IMR-90 (cell line): Measurements from ENCODE around the gene PRKAG2. TPM values are rescaled to one million over a fixed set of nuclear protein-coding genes. Genes with fewer than 3 reads are reported as not detected.

Experiments used
- ATAC-seq: fragments of 200-7000 bp; cut with Tn5 transposase; 2 replicates; pipeline ENCODE4 v1.9.1; 2020; ENCODE audit warnings: low read depth, mild to moderate bottlenecking, moderate library complexity
- BruUV-seq: library from RNA; stranded (reverse); fragments of 400-500 nt; replicated peaks from 2 replicates; lab custom pipeline; 2021; lab: Mats Ljungman, UMichigan
- CTCF ChIA-PET: fragments of 300-600 bp; formaldehyde crosslinking; extraction: SDS; loops from one replicate; lab custom pipeline; 2021; ENCODE audit warnings: antibody characterized with exemption; lab: Yijun Ruan, JAX
- POLR2A ChIA-PET: fragments of 300-600 bp; sonication (Branson Sonifier 250); formaldehyde crosslinking; loops from one replicate; lab custom pipeline; 2022; ENCODE audit warnings: antibody characterized with exemption; ENCODE audit not compliant: unreplicated experiment; lab: Charles Lee
- DNase-seq: peaks from one replicate; pipeline ENCODE4 v3.0.0; 2013
- H2AFZ ChIP-seq: replicated peaks from 2 replicates; pipeline ENCODE3; 2013; ENCODE audit warnings: low read length, mild to moderate bottlenecking; ENCODE audit not compliant: poor library complexity
- H2AK5ac ChIP-seq: 2 replicates; pipeline ENCODE4 v1.6.1; 2013; ENCODE audit warnings: low read depth, low read length, inconsistent platforms
- H2AK9ac ChIP-seq: replicated peaks from 2 replicates; pipeline ENCODE3; 2013; ENCODE audit warnings: mild to moderate bottlenecking, low read depth, low read length, moderate library complexity; ENCODE audit not compliant: poor library complexity
- H2BK120ac ChIP-seq: 2 replicates; pipeline ENCODE4 v1.6.1; 2013; ENCODE audit warnings: low read depth, low read length, inconsistent platforms
- H2BK15ac ChIP-seq: 3 replicates; pipeline ENCODE4 v1.6.1; 2013; ENCODE audit warnings: low read depth, low read length, inconsistent platforms
- H2BK20ac ChIP-seq: 2 replicates; pipeline ENCODE4 v1.6.1; 2013; ENCODE audit warnings: low read depth, mild to moderate bottlenecking, inconsistent platforms, low read length, moderate library complexity
- H2BK5ac ChIP-seq: 2 replicates; pipeline ENCODE4 v1.6.1; 2013; ENCODE audit warnings: mild to moderate bottlenecking, low read depth, low read length, inconsistent platforms; ENCODE audit not compliant: poor library complexity, severe bottlenecking
- H3K14ac ChIP-seq: replicated peaks from 2 replicates; pipeline ENCODE4 v1.6.1; 2013; ENCODE audit warnings: low read depth, low read length, inconsistent platforms
- H3K18ac ChIP-seq: 2 replicates; pipeline ENCODE4 v1.6.1; 2013; ENCODE audit warnings: low read depth, low read length, control low read depth
- H3K23ac ChIP-seq: 2 replicates; pipeline ENCODE4 v1.6.1; 2013; ENCODE audit warnings: low read depth, low read length, inconsistent platforms
- H3K27ac ChIP-seq: 2 replicates; pipeline ENCODE4 v1.5.1; 2013; ENCODE audit warnings: mild to moderate bottlenecking, control low read depth, low read length; ENCODE audit not compliant: insufficient read depth
- H3K27me3 ChIP-seq: 2 replicates; pipeline ENCODE4 v1.6.1; 2013; ENCODE audit warnings: low read length; ENCODE audit not compliant: control insufficient read depth, insufficient read depth
- H3K36me3 ChIP-seq: 2 replicates; pipeline ENCODE4 v1.6.1; 2013; ENCODE audit warnings: low read length, mixed read lengths; ENCODE audit not compliant: control insufficient read depth, insufficient read depth
- H3K4ac ChIP-seq: 2 replicates; pipeline ENCODE4 v1.6.1; 2013; ENCODE audit warnings: low read depth, low read length, inconsistent platforms
- H3K4me1 ChIP-seq: 2 replicates; pipeline ENCODE4 v1.6.1; 2013; ENCODE audit warnings: low read length, mixed read lengths; ENCODE audit not compliant: control insufficient read depth, insufficient read depth
- H3K4me2 ChIP-seq: 2 replicates; pipeline ENCODE4 v1.6.1; 2013; ENCODE audit warnings: low read depth, mild to moderate bottlenecking, control low read depth, low read length, moderate library complexity
- H3K4me3 ChIP-seq: 2 replicates; pipeline ENCODE4 v1.5.1; 2013; ENCODE audit warnings: low read depth, mild to moderate bottlenecking, control low read depth, low read length, moderate library complexity; ENCODE audit not compliant: insufficient read depth
- H3K56ac ChIP-seq: 2 replicates; pipeline ENCODE4 v1.6.1; 2013; ENCODE audit warnings: low read length, inconsistent platforms; ENCODE audit not compliant: insufficient read depth; ENCODE audit errors: extremely low read depth
- H3K79me1 ChIP-seq, 2 experiments: 2 replicates each; pipeline ENCODE4 v1.6.1; 2013; ENCODE audit warnings: low read length in 2 of 2, inconsistent platforms in 1 of 2, low read depth in 1 of 2
- H3K9ac ChIP-seq: 2 replicates; pipeline ENCODE4 v1.6.1; 2013; ENCODE audit warnings: low read depth, low read length, control low read depth
- H3K9me1 ChIP-seq: 2 replicates; pipeline ENCODE4 v1.6.1; 2013; ENCODE audit warnings: low read length, inconsistent platforms; ENCODE audit not compliant: insufficient read depth
- H3K9me3 ChIP-seq: 2 replicates; pipeline ENCODE4 v1.6.1; 2013; ENCODE audit warnings: low read length; ENCODE audit not compliant: control insufficient read depth, insufficient read depth
- H4K20me1 ChIP-seq: 2 replicates; pipeline ENCODE4 v1.6.1; 2013; ENCODE audit warnings: low read length, inconsistent platforms; ENCODE audit not compliant: insufficient read depth
- H4K5ac ChIP-seq: 2 replicates; pipeline ENCODE4 v1.6.1; 2013; ENCODE audit warnings: mild to moderate bottlenecking, low read depth, low read length, control low read depth
- H4K8ac ChIP-seq, 2 experiments: 2 replicates each; pipeline ENCODE4 v1.6.1; 2013; ENCODE audit warnings: low read depth in 2 of 2, low read length in 2 of 2, control low read depth in 1 of 2, inconsistent platforms in 1 of 2
- H4K91ac ChIP-seq: 2 replicates; pipeline ENCODE4 v1.6.1; 2013; ENCODE audit warnings: low read depth, low read length, inconsistent platforms; ENCODE audit not compliant: insufficient read depth
- BHLHE40 ChIP-seq: fragments of 150-350 bp; IDR thresholded peaks from 2 replicates; pipeline ENCODE4 v1.6.1; 2016; ENCODE audit warnings: mild to moderate bottlenecking, low read depth, low read length
- CEBPB ChIP-seq: IDR thresholded peaks from 2 replicates; pipeline ENCODE4 v1.6.1; 2012; ENCODE audit warnings: low read depth, low read length, improper control_type of control experiment
- CHD1 ChIP-seq: IDR thresholded peaks from 2 replicates; pipeline ENCODE4 v1.6.1; 2012; ENCODE audit warnings: low read depth, low read length, improper control_type of control experiment
- FOS ChIP-seq: fragments of 150-350 bp; IDR thresholded peaks from 2 replicates; pipeline ENCODE4 v1.6.1; 2016; ENCODE audit warnings: low read depth, low read length
- MAZ ChIP-seq: IDR thresholded peaks from 2 replicates; pipeline ENCODE4 v1.6.1; 2012; ENCODE audit warnings: low read depth, mild to moderate bottlenecking, low read length, improper control_type of control experiment, moderate library complexity, borderline replicate concordance
- MXI1 ChIP-seq: IDR thresholded peaks from 2 replicates; pipeline ENCODE4 v1.6.1; 2012; ENCODE audit warnings: low read depth, mild to moderate bottlenecking, low read length, moderate library complexity, borderline replicate concordance
- POLR2A ChIP-seq: IDR thresholded peaks from 2 replicates; pipeline ENCODE4 v1.6.1; 2012; ENCODE audit warnings: mild to moderate bottlenecking, low read depth, low read length
- RCOR1 ChIP-seq: IDR thresholded peaks from 2 replicates; pipeline ENCODE4 v1.6.1; 2012; ENCODE audit warnings: mild to moderate bottlenecking, low read length, improper control_type of control experiment; ENCODE audit not compliant: insufficient replicate concordance
- RFX5 ChIP-seq: IDR thresholded peaks from 2 replicates; pipeline ENCODE4 v1.8.0; 2012; ENCODE audit warnings: low read depth, mild to moderate bottlenecking, low read length, moderate library complexity
- SMC3 ChIP-seq: fragments of 150-350 bp; IDR thresholded peaks from 2 replicates; pipeline ENCODE4 v1.6.1; 2016; ENCODE audit warnings: low read depth, mild to moderate bottlenecking, antibody characterized with exemption, low read length, moderate library complexity
- whole genome bisulfite sequencing, 2 experiments: methylation state at CpG; one replicate each; pipeline versions ENCODE4 v1.1.5 to v1.1.7; 2013; ENCODE audit warnings: missing lambda C conversion rate in 2 of 2; ENCODE audit not compliant: insufficient read length in 1 of 2; ENCODE audit errors: extremely low coverage in 2 of 2; 5-methylcytosine and 5-hydroxymethylcytosine counted together
- dilution Hi-C: fragments of 300-500 bp; cut with HindIII; formaldehyde crosslinking; loops from one replicate; pipeline ENCODE4 v1.14.3; 2018; ENCODE audit warnings: low sequenced_read_pairs; ENCODE audit not compliant: unreplicated experiment
- in situ Hi-C: fragments of 300-500 bp; cut with MboI; formaldehyde crosslinking; loops from 3 replicates; pipeline ENCODE4 v1.14.3; 2019; ENCODE audit warnings: low sequenced_read_pairs, inconsistent platforms, mixed read lengths
- intact Hi-C: fragments of 100-400 bp; cut with micrococcal nuclease; formaldehyde crosslinking; loops from 2 replicates; pipeline ENCODE4 v1.10.0; 2022
- polyA plus RNA-seq, 3 experiments: library from polyadenylated mRNA; depleted of rRNA; stranded (reverse); fragments of >200 nt; gene quantifications; 2 replicates each; pipeline ENCODE4 v1.2.3, GENCODE V29; 2012; ENCODE audit warnings: low replicate concordance in 1 of 3
- total RNA-seq: library from RNA; depleted of rRNA; stranded (reverse); fragments of >200 nt; gene quantifications from 2 replicates; pipeline ENCODE4 v1.2.3, GENCODE V29; 2012
- TF ChIP-seq, protein P1 (sequence below): fragments of 150-350 bp; IDR thresholded peaks from 2 replicates; pipeline ENCODE4 v1.6.1; 2016; ENCODE audit warnings: low read depth, mild to moderate bottlenecking, low read length, moderate library complexity, borderline replicate concordance
- TF ChIP-seq, protein P2 (sequence below): conservative IDR thresholded peaks from 2 replicates; pipeline ENCODE4 v1.5.1; 2012; ENCODE audit warnings: mild to moderate bottlenecking, low read depth, low read length, improper control_type of control experiment
- TF ChIP-seq, protein P3 (sequence below): fragments of 150-350 bp; IDR thresholded peaks from 2 replicates; pipeline ENCODE4 v1.6.1; 2017; ENCODE audit warnings: mild to moderate bottlenecking, antibody characterized with exemption, low read length, low read depth

PRKAG2 gene
- total and polyA plus RNA-seq, 2 of the 4 experiments (the other 2 are of a cell fraction), result 15.4 to 21.6 TPM

DNA sequence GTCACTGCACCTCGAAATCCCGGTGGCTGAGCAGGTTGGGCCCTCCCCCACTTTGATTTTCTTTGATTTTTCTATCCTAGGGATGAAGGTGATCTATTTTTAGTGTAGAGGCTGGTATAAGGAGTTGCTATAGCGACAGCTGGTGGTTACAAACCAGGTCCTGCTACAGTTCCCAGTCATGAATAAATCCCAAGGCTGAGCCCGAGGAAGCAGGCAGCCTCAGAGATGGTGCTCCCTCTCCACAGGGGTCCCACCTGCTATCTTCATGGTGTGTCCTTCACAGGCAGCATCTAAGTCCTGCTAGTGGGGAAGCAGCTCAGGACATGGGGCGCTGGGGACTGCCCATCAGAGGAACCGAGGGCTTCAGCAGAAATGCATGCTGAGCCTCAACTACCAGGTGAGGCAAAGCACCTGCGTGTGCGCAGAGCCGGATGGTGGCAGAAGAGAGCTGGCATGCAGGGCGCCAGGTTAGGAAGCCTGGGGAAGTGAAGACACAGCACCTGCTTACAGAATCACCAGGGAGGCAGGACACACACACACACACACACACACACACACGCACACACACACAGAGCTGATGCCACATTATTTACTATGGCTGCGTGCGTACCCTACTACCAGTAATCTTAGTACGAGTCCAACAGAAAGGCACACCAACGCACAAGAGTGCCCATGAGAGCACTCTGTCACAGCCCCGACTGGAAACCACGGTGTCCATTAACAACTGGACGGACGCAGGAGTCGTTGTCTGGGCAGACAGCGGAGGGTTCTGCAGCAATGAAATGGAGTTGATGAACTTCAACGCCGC is 150.9 kb downstream of the PRKAG2 start:
- H3K27me3 ChIP-seq, result no peaks in the 10 kb centered on the region
- no peak overlapping the region; the same call in 1 of the 2 replicates for H3K14ac ChIP-seq
- ATAC-seq (no peak), DNase-seq (peak; percentile 49)
- H3K23ac ChIP-seq, result no peak overlapping the region
- 0 out of 2 replicates have a peak overlapping the region, but pooled peaks have one; percentile 5 for H3K18ac ChIP-seq
- H2AK5ac ChIP-seq, result peak overlapping the region; percentile 93
- no peak overlapping the region for H3K56ac ChIP-seq
- H3K9me3 ChIP-seq, result no peaks in the 10 kb centered on the region
- intact Hi-C loops (no loop called here), in situ Hi-C loops (no loop called here), dilution Hi-C loops (no loop called here)
- H3K9ac ChIP-seq, result no peak overlapping the region
- H3K36me3 ChIP-seq, result no peaks in the 10 kb centered on the region
- H4K5ac ChIP-seq, result no peak overlapping the region
- H3K9me1 ChIP-seq, result peaks cover 14% of the 10 kb centered on the region
- peak overlapping the region; percentile 58 for H2AK9ac ChIP-seq
- POLR2A ChIA-PET, result interaction anchor here (0.6 kb wide), 1 partner anchor 18 kb away, joined by 3 read pairs; no protein-coding TSS in a partner anchor
- H3K4me1 ChIP-seq, result peaks cover 15% of the 10 kb centered on the region
- no peak overlapping the region for H3K27ac ChIP-seq
- H4K91ac ChIP-seq, result peak overlapping the region; percentile 15; the same call in 1 of the 2 replicates
- H3K4me2 ChIP-seq, result no peak overlapping the region
- no peak overlapping the region for H2BK5ac ChIP-seq
- peak overlapping the region; percentile 52 for H2AFZ ChIP-seq
- 86% methylated on average over 6 of the region's 23 CpGs; no CpG with 5 or more reads in 1 of the 2 experiments for WGBS, 2 experiments
- BruUV-seq, result no TSS peak
- no peak overlapping the region for H3K4me3 ChIP-seq
- H3K4ac ChIP-seq, result peak overlapping the region; percentile 52; the same call in 1 of the 2 replicates
- peak overlapping the region; percentile 59; the same call in 1 of the 2 replicates for H2BK120ac ChIP-seq
- peaks cover 0 to 17% of the 10 kb centered on the region in 2 experiments; a peak in 1 of 4 replicates for H3K79me1 ChIP-seq
- 0 out of 3 replicates have a peak overlapping the region, but pooled peaks have one; percentile 52 for H2BK15ac ChIP-seq
- no peaks in the 10 kb centered on the region for H4K20me1 ChIP-seq
- H4K8ac ChIP-seq, result 0 out of 4 replicates have a peak overlapping the region, but pooled peaks of 1 of the 2 experiments have one; percentile 29
- CTCF ChIA-PET, result interaction anchor here (0.8 kb wide), 1 partner anchor 20 kb away, joined by 7 read pairs; no protein-coding TSS in a partner anchor
- H2BK20ac ChIP-seq, result peak overlapping the region; percentile 42; the same call in 1 of the 2 replicates
- TF ChIP-seq RFX5 (no peak), RCOR1 (no peak), MAZ (no peak), POLR2A (no peak), CEBPB (no peak), SMC3 (no peak), FOS (no peak), CHD1 (no peak), MXI1 (no peak), BHLHE40 (no peak)
- TF ChIP-seq, protein P1, sequence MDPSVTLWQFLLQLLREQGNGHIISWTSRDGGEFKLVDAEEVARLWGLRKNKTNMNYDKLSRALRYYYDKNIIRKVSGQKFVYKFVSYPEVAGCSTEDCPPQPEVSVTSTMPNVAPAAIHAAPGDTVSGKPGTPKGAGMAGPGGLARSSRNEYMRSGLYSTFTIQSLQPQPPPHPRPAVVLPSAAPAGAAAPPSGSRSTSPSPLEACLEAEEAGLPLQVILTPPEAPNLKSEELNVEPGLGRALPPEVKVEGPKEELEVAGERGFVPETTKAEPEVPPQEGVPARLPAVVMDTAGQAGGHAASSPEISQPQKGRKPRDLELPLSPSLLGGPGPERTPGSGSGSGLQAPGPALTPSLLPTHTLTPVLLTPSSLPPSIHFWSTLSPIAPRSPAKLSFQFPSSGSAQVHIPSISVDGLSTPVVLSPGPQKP, result no peak
- TF ChIP-seq, protein P2, sequence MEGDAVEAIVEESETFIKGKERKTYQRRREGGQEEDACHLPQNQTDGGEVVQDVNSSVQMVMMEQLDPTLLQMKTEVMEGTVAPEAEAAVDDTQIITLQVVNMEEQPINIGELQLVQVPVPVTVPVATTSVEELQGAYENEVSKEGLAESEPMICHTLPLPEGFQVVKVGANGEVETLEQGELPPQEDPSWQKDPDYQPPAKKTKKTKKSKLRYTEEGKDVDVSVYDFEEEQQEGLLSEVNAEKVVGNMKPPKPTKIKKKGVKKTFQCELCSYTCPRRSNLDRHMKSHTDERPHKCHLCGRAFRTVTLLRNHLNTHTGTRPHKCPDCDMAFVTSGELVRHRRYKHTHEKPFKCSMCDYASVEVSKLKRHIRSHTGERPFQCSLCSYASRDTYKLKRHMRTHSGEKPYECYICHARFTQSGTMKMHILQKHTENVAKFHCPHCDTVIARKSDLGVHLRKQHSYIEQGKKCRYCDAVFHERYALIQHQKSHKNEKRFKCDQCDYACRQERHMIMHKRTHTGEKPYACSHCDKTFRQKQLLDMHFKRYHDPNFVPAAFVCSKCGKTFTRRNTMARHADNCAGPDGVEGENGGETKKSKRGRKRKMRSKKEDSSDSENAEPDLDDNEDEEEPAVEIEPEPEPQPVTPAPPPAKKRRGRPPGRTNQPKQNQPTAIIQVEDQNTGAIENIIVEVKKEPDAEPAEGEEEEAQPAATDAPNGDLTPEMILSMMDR, result no peak
- TF ChIP-seq, protein P3, sequence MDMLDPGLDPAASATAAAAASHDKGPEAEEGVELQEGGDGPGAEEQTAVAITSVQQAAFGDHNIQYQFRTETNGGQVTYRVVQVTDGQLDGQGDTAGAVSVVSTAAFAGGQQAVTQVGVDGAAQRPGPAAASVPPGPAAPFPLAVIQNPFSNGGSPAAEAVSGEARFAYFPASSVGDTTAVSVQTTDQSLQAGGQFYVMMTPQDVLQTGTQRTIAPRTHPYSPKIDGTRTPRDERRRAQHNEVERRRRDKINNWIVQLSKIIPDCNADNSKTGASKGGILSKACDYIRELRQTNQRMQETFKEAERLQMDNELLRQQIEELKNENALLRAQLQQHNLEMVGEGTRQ, result no peak
